Ovary (tissue), 3 donors: ENCODE measurements around the gene DEF6.

ENCODE experiments used
- EP300 ChIP-seq: sonication (generic); formaldehyde crosslinking; IDR thresholded peaks from one replicate; pipeline ENCODE4 v1.6.1; 2017; ENCODE audit warnings: antibody characterized with exemption
- POLR2A ChIP-seq: fragments of 450-650 bp; IDR thresholded peaks from one replicate; pipeline ENCODE4 v1.6.1; 2017; ENCODE audit warnings: antibody characterized with exemption, mild to moderate bottlenecking, moderate library complexity
- TF ChIP-seq, protein P1 (sequence below), 3 donors: fragments of 450-650 bp in 2 of 3; fragments of 200-600 bp in 1 of 3; IDR thresholded peaks; one replicate each; pipeline versions ENCODE4 v1.5.1 to v1.8.0; 2016 to 2022; ENCODE audit warnings: antibody characterized with exemption in 3 of 3, mild to moderate bottlenecking in 1 of 3
- donor health status: DM: no; HTN: no; CAD: no.

DNA sequence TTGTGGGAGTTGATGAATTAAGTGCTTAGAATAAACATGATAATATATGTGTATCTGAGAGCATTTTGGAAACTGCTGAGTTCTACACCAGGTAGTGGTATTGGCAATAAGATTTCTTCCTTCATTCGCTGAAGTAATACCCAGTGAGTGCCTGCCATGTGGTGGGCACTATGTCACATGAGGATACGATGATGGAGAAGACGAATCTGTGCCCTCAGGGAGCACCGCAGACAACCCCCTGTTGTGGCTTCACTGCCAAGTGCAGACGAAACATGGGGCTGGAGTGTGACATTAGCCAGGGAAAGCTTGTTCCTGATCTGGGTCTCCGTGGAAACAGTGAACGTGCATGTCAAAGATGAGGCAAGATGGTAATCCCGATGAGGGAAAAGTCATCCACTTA lies 30.2 kb upstream of the DEF6 start:
- no peak for TF ChIP-seq POLR2A
- TF ChIP-seq, protein P1, sequence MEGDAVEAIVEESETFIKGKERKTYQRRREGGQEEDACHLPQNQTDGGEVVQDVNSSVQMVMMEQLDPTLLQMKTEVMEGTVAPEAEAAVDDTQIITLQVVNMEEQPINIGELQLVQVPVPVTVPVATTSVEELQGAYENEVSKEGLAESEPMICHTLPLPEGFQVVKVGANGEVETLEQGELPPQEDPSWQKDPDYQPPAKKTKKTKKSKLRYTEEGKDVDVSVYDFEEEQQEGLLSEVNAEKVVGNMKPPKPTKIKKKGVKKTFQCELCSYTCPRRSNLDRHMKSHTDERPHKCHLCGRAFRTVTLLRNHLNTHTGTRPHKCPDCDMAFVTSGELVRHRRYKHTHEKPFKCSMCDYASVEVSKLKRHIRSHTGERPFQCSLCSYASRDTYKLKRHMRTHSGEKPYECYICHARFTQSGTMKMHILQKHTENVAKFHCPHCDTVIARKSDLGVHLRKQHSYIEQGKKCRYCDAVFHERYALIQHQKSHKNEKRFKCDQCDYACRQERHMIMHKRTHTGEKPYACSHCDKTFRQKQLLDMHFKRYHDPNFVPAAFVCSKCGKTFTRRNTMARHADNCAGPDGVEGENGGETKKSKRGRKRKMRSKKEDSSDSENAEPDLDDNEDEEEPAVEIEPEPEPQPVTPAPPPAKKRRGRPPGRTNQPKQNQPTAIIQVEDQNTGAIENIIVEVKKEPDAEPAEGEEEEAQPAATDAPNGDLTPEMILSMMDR (IDR thresholded peaks at IDR 0.05), result no peak
- TF ChIP-seq EP300, result no peak
